OCI-LY7 (cell line): ENCODE measurements around the gene BMPR1B. TPM values are rescaled to one million over a fixed set of nuclear protein-coding genes. Genes with fewer than 3 reads are reported as not detected.

Experiments used
- BruUV-seq: library from RNA; stranded (reverse); fragments of 400-500 nt; replicated peaks from 2 replicates; lab custom pipeline; 2021; lab: Mats Ljungman, UMichigan
- CTCF ChIA-PET: fragments of 300-600 bp; sonication (Branson Sonifier 250); formaldehyde crosslinking; loops from one replicate; lab custom pipeline; 2022; ENCODE audit warnings: antibody characterized with exemption; ENCODE audit not compliant: unreplicated experiment; lab: Charles Lee
- POLR2A ChIA-PET: fragments of 300-600 bp; sonication (Branson Sonifier 250); formaldehyde crosslinking; loops from one replicate; lab custom pipeline; 2022; ENCODE audit warnings: antibody characterized with exemption; lab: Charles Lee
- DNase-seq: peaks from one replicate; pipeline ENCODE4 v3.0.0-alpha.2; 2015; ENCODE audit warnings: low spot score
- H2AFZ ChIP-seq: fragments of 200-600 bp; sonication (generic), shearing (Covaris generic); 2 replicates; pipeline ENCODE4 v1.6.1; 2014; ENCODE audit warnings: mild to moderate bottlenecking, antibody characterized with exemption, low read length, moderate library complexity
- H3K27ac ChIP-seq: fragments of 200-600 bp; sonication (generic); 2 replicates; pipeline ENCODE4 v1.5.1; 2014; ENCODE audit warnings: mixed run types, low read depth, mild to moderate bottlenecking, moderate library complexity, low read length, inconsistent platforms; ENCODE audit not compliant: poor library complexity, severe bottlenecking
- H3K36me3 ChIP-seq: fragments of 200-600 bp; sonication (generic); 2 replicates; pipeline ENCODE4 v1.6.1; 2014; ENCODE audit warnings: mild to moderate bottlenecking, antibody characterized with exemption, low read length, moderate library complexity, mixed read lengths; ENCODE audit not compliant: insufficient read depth
- H3K4me1 ChIP-seq: fragments of 200-600 bp; sonication (generic); 2 replicates; pipeline ENCODE4 v1.5.1; 2014; ENCODE audit warnings: mild to moderate bottlenecking, low read length; ENCODE audit not compliant: insufficient read depth, poor library complexity, severe bottlenecking
- H3K4me2 ChIP-seq: fragments of 200-600 bp; sonication (generic); 2 replicates; pipeline ENCODE4 v1.6.1; 2014; ENCODE audit warnings: mild to moderate bottlenecking, low read length
- H3K4me3 ChIP-seq: fragments of 200-600 bp; sonication (generic); 2 replicates; pipeline ENCODE4 v1.5.1; 2014; ENCODE audit warnings: mild to moderate bottlenecking, low read depth, low read length; ENCODE audit not compliant: poor library complexity, severe bottlenecking
- H3K79me2 ChIP-seq: fragments of 200-600 bp; sonication (generic); 2 replicates; pipeline ENCODE4 v1.6.1; 2016; ENCODE audit warnings: low read depth, mild to moderate bottlenecking, low read length, moderate library complexity, mixed read lengths; ENCODE audit not compliant: insufficient read depth
- H3K9me2 ChIP-seq: fragments of 200-600 bp; sonication (generic); 2 replicates; pipeline ENCODE4 v1.6.1; 2016; ENCODE audit warnings: mild to moderate bottlenecking, low read length, mixed read lengths; ENCODE audit not compliant: insufficient read depth
- H3K9me3 ChIP-seq: fragments of 200-600 bp; sonication (generic); 2 replicates; pipeline ENCODE4 v1.6.1; 2014; ENCODE audit warnings: mild to moderate bottlenecking, mixed run types, low read length, mixed read lengths
- H4K20me1 ChIP-seq: fragments of 200-600 bp; sonication (generic); 2 replicates; pipeline ENCODE4 v1.6.1; 2014; ENCODE audit warnings: mild to moderate bottlenecking, antibody characterized with exemption, low read length, moderate library complexity, mixed read lengths; ENCODE audit not compliant: insufficient read depth
- CTCF ChIP-seq: fragments of 200-600 bp; sonication (generic); conservative IDR thresholded peaks from 2 replicates; pipeline ENCODE4 v1.5.1; 2014; ENCODE audit warnings: mild to moderate bottlenecking, antibody characterized with exemption, low read length, moderate library complexity, mixed read lengths
- EZH2phosphoT487 ChIP-seq: fragments of 200-600 bp; sonication (generic); IDR thresholded peaks from 2 replicates; pipeline ENCODE4 v1.6.1; 2018; ENCODE audit warnings: low read depth, borderline replicate concordance, mild to moderate bottlenecking, mixed run types, antibody characterized with exemption, low read length, moderate library complexity, mixed read lengths
- intact Hi-C: fragments of 100-400 bp; cut with micrococcal nuclease; formaldehyde crosslinking; loops from one replicate; pipeline ENCODE4 v1.10.0; 2022; ENCODE audit not compliant: unreplicated experiment
- total RNA-seq, 2 experiments: library from RNA; depleted of rRNA in 1 of 2; stranded (reverse); fragments of >200 nt in 1 of 2; shearing (Covaris generic) in 1 of 2; gene quantifications; 2 replicates each; pipeline ENCODE4 v1.2.3, GENCODE V29; 2014 to 2022

The BMPR1B gene
- total RNA-seq, 2 experiments from 2014 or later: not detected

GRCh38 chr4:95014068-95014467 lies 256.3 kb downstream of the BMPR1B start:
- POLR2A ChIA-PET: no interaction called here
- H3K4me3 ChIP-seq: no peak overlapping the region
- CTCF ChIA-PET: no interaction called here
- no peak for TF ChIP-seq EZH2phosphoT487
- no peak for TF ChIP-seq CTCF
- H2AFZ ChIP-seq: no peak overlapping the region
- no TSS peak for BruUV-seq
- no peaks in the 10 kb centered on the region for H3K9me2 ChIP-seq
- intact Hi-C loops: no loop called here
- no peaks in the 10 kb centered on the region for H4K20me1 ChIP-seq
- H3K4me2 ChIP-seq: no peak overlapping the region
- no peaks in the 10 kb centered on the region for H3K4me1 ChIP-seq
- no peaks in the 10 kb centered on the region for H3K36me3 ChIP-seq
- no peak for DNase-seq
- H3K79me2 ChIP-seq: no peaks in the 10 kb centered on the region
- H3K27ac ChIP-seq: no peak overlapping the region
- H3K9me3 ChIP-seq: no peaks in the 10 kb centered on the region

- DNase-seq: no peak
- POLR2A ChIA-PET: no interaction called here
- H4K20me1 ChIP-seq: no peaks in the 10 kb centered on the region
- BruUV-seq: no TSS peak
- no peak overlapping the region for H2AFZ ChIP-seq
- H3K4me2 ChIP-seq: no peak overlapping the region
- no peak for TF ChIP-seq CTCF
- TF ChIP-seq EZH2phosphoT487: no peak
- H3K4me3 ChIP-seq: no peak overlapping the region
- no peak overlapping the region for H3K27ac ChIP-seq
- no peaks in the 10 kb centered on the region for H3K79me2 ChIP-seq
- no peaks in the 10 kb centered on the region for H3K9me2 ChIP-seq
- H3K9me3 ChIP-seq: no peaks in the 10 kb centered on the region
- H3K4me1 ChIP-seq: no peaks in the 10 kb centered on the region
- intact Hi-C loops: no loop called here
- CTCF ChIA-PET: no interaction called here
- no peaks in the 10 kb centered on the region for H3K36me3 ChIP-seq
Measured at GRCh38 chr4:95017305-95018064, 259.7 kb downstream of the BMPR1B start.

DNA sequence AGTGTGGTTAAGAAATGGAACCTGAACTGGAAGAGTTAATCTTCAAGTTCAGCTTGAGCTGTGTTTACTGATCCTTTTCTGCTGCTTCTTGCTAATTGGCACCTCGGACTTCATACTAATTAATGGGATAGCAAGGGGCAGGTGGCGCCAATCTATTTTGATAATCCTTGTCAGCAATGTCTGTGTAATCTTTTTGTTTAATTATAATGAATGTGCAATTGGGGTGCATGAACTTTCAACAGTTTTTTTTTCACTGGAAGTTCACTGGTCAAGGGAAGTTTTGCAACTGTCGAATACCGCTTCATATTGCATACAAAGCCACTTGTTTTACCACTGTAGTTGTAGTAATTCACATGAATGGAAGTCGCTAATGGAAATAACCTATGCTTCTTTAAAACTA lies 261.0 kb downstream of the BMPR1B start:
- TF ChIP-seq EZH2phosphoT487 (no peak), CTCF (no peak)
- Histone ChIP-seq H3K4me2 (no peak overlapping the region), H2AFZ (no peak overlapping the region), H3K79me2 (no peaks in the 10 kb centered on the region), H4K20me1 (no peaks in the 10 kb centered on the region), H3K4me3 (no peak overlapping the region), H3K9me3 (no peaks in the 10 kb centered on the region), H3K27ac (no peak overlapping the region), H3K4me1 (no peaks in the 10 kb centered on the region), H3K9me2 (no peaks in the 10 kb centered on the region), H3K36me3 (no peaks in the 10 kb centered on the region)
- BruUV-seq: no TSS peak
- POLR2A ChIA-PET: no interaction called here
- no peak for DNase-seq
- CTCF ChIA-PET: no interaction called here
- intact Hi-C loops: no loop called here
